ENCODE results near the gene EFCAB12. TPM values are rescaled to one million over a fixed set of nuclear protein-coding genes. Genes with fewer than 3 reads are reported as not detected.
"Not testable (repeated sequence)": the region's sequence is repeated elsewhere in the genome, so short reads cannot be mapped to it uniquely, and the experiment has no call there.

Gene EFCAB12
- total RNA-seq, 4 donors from 2014 or later: 0.08 to 0.47 TPM; not detected in 2

- 84 to 93% methylated on average over 5 to 7 of the region's 10 CpGs for WGBS, 2 donors (ENCODE audit: low coverage in 1 of 2)
- Histone ChIP-seq H3K27me3 (no peaks in the 10 kb centered on the region), H3K4me3 (no peak overlapping the region), H3K4me1 (peaks cover 0 to 7% (median 4%) of the 10 kb centered on the region in 3 donors), H3K9me3 (no peaks in the 10 kb centered on the region), H3K36me3 (peaks cover 0 to 68% of the 10 kb centered on the region in 2 donors), H3K27ac (no peak overlapping the region)
- ATAC-seq: no peak
- TF ChIP-seq EP300 (IDR thresholded peaks at IDR 0.05) (no peak), POLR2AphosphoS5 (IDR thresholded peaks at IDR 0.05) (no peak), POLR2A (IDR thresholded peaks at IDR 0.05) (no peak)
- TF ChIP-seq, protein P1, sequence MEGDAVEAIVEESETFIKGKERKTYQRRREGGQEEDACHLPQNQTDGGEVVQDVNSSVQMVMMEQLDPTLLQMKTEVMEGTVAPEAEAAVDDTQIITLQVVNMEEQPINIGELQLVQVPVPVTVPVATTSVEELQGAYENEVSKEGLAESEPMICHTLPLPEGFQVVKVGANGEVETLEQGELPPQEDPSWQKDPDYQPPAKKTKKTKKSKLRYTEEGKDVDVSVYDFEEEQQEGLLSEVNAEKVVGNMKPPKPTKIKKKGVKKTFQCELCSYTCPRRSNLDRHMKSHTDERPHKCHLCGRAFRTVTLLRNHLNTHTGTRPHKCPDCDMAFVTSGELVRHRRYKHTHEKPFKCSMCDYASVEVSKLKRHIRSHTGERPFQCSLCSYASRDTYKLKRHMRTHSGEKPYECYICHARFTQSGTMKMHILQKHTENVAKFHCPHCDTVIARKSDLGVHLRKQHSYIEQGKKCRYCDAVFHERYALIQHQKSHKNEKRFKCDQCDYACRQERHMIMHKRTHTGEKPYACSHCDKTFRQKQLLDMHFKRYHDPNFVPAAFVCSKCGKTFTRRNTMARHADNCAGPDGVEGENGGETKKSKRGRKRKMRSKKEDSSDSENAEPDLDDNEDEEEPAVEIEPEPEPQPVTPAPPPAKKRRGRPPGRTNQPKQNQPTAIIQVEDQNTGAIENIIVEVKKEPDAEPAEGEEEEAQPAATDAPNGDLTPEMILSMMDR (IDR thresholded peaks at IDR 0.05): no peak
Observed at GRCh38 chr3:129386984-129387383, 41.5 kb downstream of the EFCAB12 start.

DNA sequence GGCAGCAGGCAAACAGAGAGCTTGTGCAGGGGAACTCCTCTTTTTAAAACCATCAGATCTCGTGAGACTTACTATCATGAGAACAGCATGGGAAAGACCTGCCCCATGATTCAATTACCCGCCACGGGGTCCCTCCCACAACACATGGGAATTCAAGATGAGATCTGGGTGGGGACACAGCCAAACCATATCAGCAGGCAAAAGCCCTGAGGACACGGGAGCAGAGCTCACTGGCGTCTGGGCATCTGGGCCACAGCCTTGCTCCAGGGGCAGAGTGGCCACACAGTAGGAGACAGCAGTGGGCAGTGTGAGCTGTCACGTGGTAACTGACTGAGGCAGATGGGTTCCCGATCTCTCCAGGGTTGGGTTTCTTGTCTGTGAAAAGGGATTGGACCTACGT, 42.9 kb downstream of the EFCAB12 start:
- H3K4me3 ChIP-seq, H3K27me3 ChIP-seq, H3K27ac ChIP-seq, ATAC-seq, H3K9me3 ChIP-seq, H3K4me1 ChIP-seq: not testable (repeated sequence)
- H3K36me3 ChIP-seq: peaks cover 0 to 53% of the 10 kb centered on the region in 2 donors
- 83% methylated on average over 3 of the region's 8 CpGs; no CpG with 5 or more reads in 1 of the 2 donors for WGBS, 2 donors (ENCODE audit: low coverage in 1 of 2)

- no peak overlapping the region for H3K4me3 ChIP-seq
- H3K9me3 ChIP-seq: no peaks in the 10 kb centered on the region
- no peaks in the 10 kb centered on the region for H3K27me3 ChIP-seq
- no peak for ATAC-seq
- H3K27ac ChIP-seq: no peak overlapping the region
- WGBS, 2 donors (ENCODE audit: low coverage in 1 of 2): 62 to 72% methylated on average over 9 to 10 of the region's 18 CpGs
- H3K36me3 ChIP-seq: peaks cover 0 to 46% of the 10 kb centered on the region in 2 donors
- TF ChIP-seq, protein P1 (IDR thresholded peaks at IDR 0.05): no peak
- no peak for TF ChIP-seq POLR2A (IDR thresholded peaks at IDR 0.05)
- no peak for TF ChIP-seq EP300 (IDR thresholded peaks at IDR 0.05)
- no peak for TF ChIP-seq POLR2AphosphoS5 (IDR thresholded peaks at IDR 0.05)
- H3K4me1 ChIP-seq: peaks cover 0 to 7% (median 4%) of the 10 kb centered on the region in 3 donors
Observed at GRCh38 chr3:129384594-129385323, 43.7 kb downstream of the EFCAB12 start.

GRCh38 chr3:129384103-129384502, 44.3 kb downstream of the EFCAB12 start:
- H3K27me3 ChIP-seq, H3K4me3 ChIP-seq, ATAC-seq, H3K4me1 ChIP-seq, H3K27ac ChIP-seq, H3K9me3 ChIP-seq: not testable (repeated sequence)
- peaks cover 0 to 40% of the 10 kb centered on the region in 2 donors for H3K36me3 ChIP-seq
- no CpG with 5 or more reads among the region's 5 CpGs for WGBS, 2 donors (ENCODE audit: low coverage in 1 of 2)

DNA sequence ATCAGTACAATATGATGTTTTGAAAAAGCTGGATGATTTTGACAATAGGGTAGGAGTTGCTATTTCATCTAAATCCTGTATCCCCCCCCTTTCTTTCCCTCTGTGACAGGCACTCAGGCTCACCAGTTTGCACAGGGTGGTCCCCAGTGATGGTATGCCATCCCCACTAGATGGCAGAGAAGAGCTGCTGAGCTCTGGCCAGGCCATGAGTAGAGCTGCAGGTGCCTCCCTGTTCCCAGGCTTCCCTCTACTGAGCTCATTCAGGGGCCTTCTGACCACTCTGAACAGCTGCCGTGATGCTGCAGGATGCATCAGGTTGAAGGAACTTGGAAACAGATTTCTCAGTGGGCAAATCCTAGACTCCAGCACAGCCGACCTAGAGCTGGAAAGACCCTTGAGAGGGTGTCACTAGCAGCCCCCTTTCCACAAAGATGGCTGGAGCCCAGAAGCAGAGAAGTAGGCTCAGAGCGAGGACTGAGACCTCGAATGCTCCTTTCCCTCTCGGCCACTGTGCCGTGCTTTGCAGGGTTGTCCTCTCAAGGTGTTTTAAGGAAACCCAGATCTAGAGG, 45.1 kb downstream of the EFCAB12 start:
- H3K4me3 ChIP-seq: no peak overlapping the region
- peaks cover 0 to 33% of the 10 kb centered on the region in 2 donors for H3K36me3 ChIP-seq
- TF ChIP-seq, protein P1 (IDR thresholded peaks at IDR 0.05): peak in 3 of 4 experiments; percentile 47 to 70 (median 49)
- TF ChIP-seq EP300 (IDR thresholded peaks at IDR 0.05) (no peak), POLR2AphosphoS5 (IDR thresholded peaks at IDR 0.05) (no peak), POLR2A (IDR thresholded peaks at IDR 0.05) (no peak)
- no peaks in the 10 kb centered on the region for H3K9me3 ChIP-seq
- 40% methylated on average over 1 of the region's 6 CpGs for WGBS, 2 donors (ENCODE audit: low coverage in 1 of 2)
- H3K27me3 ChIP-seq: no peaks in the 10 kb centered on the region
- no peaks in the 10 kb centered on the region for H3K4me1 ChIP-seq
- no peak overlapping the region for H3K27ac ChIP-seq
- ATAC-seq: peak; percentile 73

DNA sequence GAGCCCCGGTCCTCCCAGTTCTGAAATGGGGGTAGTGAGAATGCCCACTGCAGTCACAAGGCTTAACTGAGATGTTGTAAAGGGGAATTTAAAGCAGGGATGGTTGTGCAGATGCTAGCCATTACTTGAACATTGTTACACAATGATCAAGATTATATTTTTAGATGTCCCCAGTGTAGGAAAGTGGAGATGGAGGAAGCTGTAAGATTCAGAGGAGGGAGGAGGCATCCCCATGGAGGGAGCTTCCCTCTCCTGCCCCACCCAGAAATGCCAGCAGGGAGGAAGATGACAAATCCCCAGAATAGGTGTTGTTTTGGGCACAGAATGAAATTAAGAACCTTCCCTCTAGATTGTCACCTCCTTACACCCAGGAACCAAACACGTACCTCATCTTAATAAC, 46.1 kb downstream of the EFCAB12 start:
- WGBS, 2 donors (ENCODE audit: low coverage in 1 of 2): 60 to 85% methylated on average over 1 to 2 of the region's 2 CpGs
- ATAC-seq: no peak
- Histone ChIP-seq H3K4me1 (no peaks in the 10 kb centered on the region), H3K27ac (no peak overlapping the region), H3K36me3 (peaks cover 0 to 22% of the 10 kb centered on the region in 2 donors), H3K27me3 (no peaks in the 10 kb centered on the region), H3K9me3 (no peaks in the 10 kb centered on the region), H3K4me3 (no peak overlapping the region)
- TF ChIP-seq, protein P1 (IDR thresholded peaks at IDR 0.05): no peak

Measured in gastroesophageal sphincter (tissue), 4 donors.